ENCODE results near the gene HOXA2.
A peak's percentile ranks its signal among the peaks of the same experiment; 100 is the strongest.

The HOXA2 gene

GRCh38 chr7:27083646-27084045 is 18.8 kb downstream of the HOXA2 start:
- Histone ChIP-seq H4K8ac (ENCODE audit: low read depth, low read length) (no peak overlapping the region), H3K4me1 (ENCODE audit: control insufficient read depth, low read depth, low read length) (no peaks in the 10 kb centered on the region), H3K4me2 (ENCODE audit: low read length) (no peak overlapping the region), H4K5ac (ENCODE audit: low read length) (no peak overlapping the region), H3K9ac (ENCODE audit: low read length) (no peak overlapping the region), H3K36me3 (ENCODE audit: control insufficient read depth, insufficient read depth, low read length) (no peaks in the 10 kb centered on the region), H2AK5ac (ENCODE audit: low read length) (no peak overlapping the region), H3K4me3 (ENCODE audit: low read length) (no peak overlapping the region), H2BK15ac (replicated peaks; ENCODE audit: low read depth) (no peak overlapping the region), H3K56ac (ENCODE audit: low read length) (no peak overlapping the region), H2BK5ac (ENCODE audit: low read length) (no peak overlapping the region), H3K4ac (ENCODE audit: low read depth, low read length) (no peak overlapping the region), H3K79me1 (ENCODE audit: low read length) (no peaks in the 10 kb centered on the region), H3K23ac (ENCODE audit: low read length) (no peak overlapping the region), H2BK120ac (ENCODE audit: low read depth, low read length) (no peak overlapping the region), H3K79me2 (ENCODE audit: control insufficient read depth, insufficient read depth, low read length) (no peaks in the 10 kb centered on the region), H3K27me3 (ENCODE audit: insufficient read depth, low read length, poor library complexity) (peaks cover 14% of the 10 kb centered on the region), H3K27ac (ENCODE audit: low read depth, low read length) (no peak overlapping the region), H3K18ac (ENCODE audit: low read length) (no peak overlapping the region)
- no peak for DNase-seq
- no CpG with 5 or more reads among the region's 2 CpGs for WGBS (ENCODE audit: extremely low coverage, insufficient coverage, low lambda C conversion rate)

DNA sequence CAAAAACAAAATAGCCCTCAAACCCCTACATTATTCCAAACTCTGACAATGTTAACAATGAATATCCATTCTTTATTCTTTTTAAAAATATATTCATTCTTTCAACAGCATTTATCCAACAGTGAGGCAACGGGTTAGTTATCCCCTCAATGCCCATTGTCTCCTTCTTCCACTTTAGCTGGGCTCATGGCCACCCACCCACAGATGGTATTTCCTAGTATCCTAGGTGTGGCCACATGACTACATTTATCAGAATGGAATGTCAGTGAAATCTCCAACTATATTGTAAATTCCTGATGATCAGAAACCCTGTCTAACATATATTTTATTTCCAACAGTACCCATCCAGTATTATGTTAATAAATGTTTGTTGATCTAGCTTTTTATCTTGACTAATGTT is 20.3 kb downstream of the HOXA2 start:
- Histone ChIP-seq H3K27me3 (ENCODE audit: insufficient read depth, low read length, poor library complexity) (no peaks in the 10 kb centered on the region), H3K9ac (ENCODE audit: low read length) (no peak overlapping the region), H2AK5ac (ENCODE audit: low read length) (no peak overlapping the region), H2BK15ac (replicated peaks; ENCODE audit: low read depth) (no peak overlapping the region), H3K56ac (ENCODE audit: low read length) (no peak overlapping the region), H2BK120ac (ENCODE audit: low read depth, low read length) (no peak overlapping the region), H3K36me3 (ENCODE audit: control insufficient read depth, insufficient read depth, low read length) (no peaks in the 10 kb centered on the region), H2BK5ac (ENCODE audit: low read length) (no peak overlapping the region), H3K23ac (ENCODE audit: low read length) (no peak overlapping the region), H3K4me3 (ENCODE audit: low read length) (no peak overlapping the region), H4K8ac (ENCODE audit: low read depth, low read length) (no peak overlapping the region), H3K79me1 (ENCODE audit: low read length) (no peaks in the 10 kb centered on the region), H3K4me2 (ENCODE audit: low read length) (no peak overlapping the region), H3K79me2 (ENCODE audit: control insufficient read depth, insufficient read depth, low read length) (no peaks in the 10 kb centered on the region), H3K27ac (ENCODE audit: low read depth, low read length) (no peak overlapping the region), H3K18ac (ENCODE audit: low read length) (no peak overlapping the region), H3K4ac (ENCODE audit: low read depth, low read length) (no peak overlapping the region), H4K5ac (ENCODE audit: low read length) (no peak overlapping the region), H3K4me1 (ENCODE audit: control insufficient read depth, low read depth, low read length) (no peaks in the 10 kb centered on the region)
- no CpG with 5 or more reads among the region's 1 CpG for WGBS (ENCODE audit: extremely low coverage, insufficient coverage, low lambda C conversion rate)
- no peak for DNase-seq

DNA sequence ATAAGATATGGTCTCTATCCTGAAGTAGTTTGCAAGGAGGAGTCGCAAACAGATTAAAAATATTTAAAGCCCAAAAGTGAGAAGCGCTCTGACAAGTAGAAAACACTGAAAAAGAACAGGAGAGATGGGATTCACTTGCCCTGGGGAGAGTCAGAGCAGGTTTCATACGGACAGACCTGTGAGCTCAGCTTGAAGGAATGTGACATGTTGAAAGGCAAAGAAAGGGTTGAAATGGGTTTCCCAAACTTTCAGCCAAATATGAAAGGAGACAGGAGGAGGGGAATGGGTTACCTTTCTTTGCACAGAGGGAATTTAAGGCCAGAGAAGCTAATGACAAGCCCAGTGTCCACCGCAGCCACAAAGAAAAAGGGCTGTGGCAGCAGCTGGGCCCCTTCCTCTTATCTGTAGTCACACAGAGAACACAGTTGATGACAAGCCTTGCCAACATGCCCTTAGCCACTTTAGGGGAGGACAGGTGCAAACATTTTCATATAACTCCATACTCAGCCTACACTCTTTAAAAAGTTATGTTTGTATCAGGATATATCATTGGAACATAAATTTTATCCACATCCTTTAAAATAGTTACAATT is 21.5 kb downstream of the HOXA2 start:
- H3K27ac ChIP-seq (ENCODE audit: low read depth, low read length) = no peak overlapping the region
- H3K4ac ChIP-seq (ENCODE audit: low read depth, low read length) = no peak overlapping the region
- no CpG with 5 or more reads among the region's 4 CpGs for WGBS (ENCODE audit: extremely low coverage, insufficient coverage, low lambda C conversion rate)
- no peak overlapping the region for H3K4me3 ChIP-seq (ENCODE audit: low read length)
- no peaks in the 10 kb centered on the region for H3K27me3 ChIP-seq (ENCODE audit: insufficient read depth, low read length, poor library complexity)
- peak; percentile 87 for DNase-seq
- no peak overlapping the region for H3K23ac ChIP-seq (ENCODE audit: low read length)
- no peaks in the 10 kb centered on the region for H3K79me1 ChIP-seq (ENCODE audit: low read length)
- H3K18ac ChIP-seq (ENCODE audit: low read length) = no peak overlapping the region
- no peak overlapping the region for H2BK120ac ChIP-seq (ENCODE audit: low read depth, low read length)
- no peak overlapping the region for H3K56ac ChIP-seq (ENCODE audit: low read length)
- H3K9ac ChIP-seq (ENCODE audit: low read length) = no peak overlapping the region
- H3K36me3 ChIP-seq (ENCODE audit: control insufficient read depth, insufficient read depth, low read length) = no peaks in the 10 kb centered on the region
- H2BK5ac ChIP-seq (ENCODE audit: low read length) = no peak overlapping the region
- H3K4me2 ChIP-seq (ENCODE audit: low read length) = no peak overlapping the region
- no peak overlapping the region for H4K8ac ChIP-seq (ENCODE audit: low read depth, low read length)
- no peak overlapping the region for H4K5ac ChIP-seq (ENCODE audit: low read length)
- H2AK5ac ChIP-seq (ENCODE audit: low read length) = no peak overlapping the region
- H3K4me1 ChIP-seq (ENCODE audit: control insufficient read depth, low read depth, low read length) = no peaks in the 10 kb centered on the region
- H3K79me2 ChIP-seq (ENCODE audit: control insufficient read depth, insufficient read depth, low read length) = no peaks in the 10 kb centered on the region
- H2BK15ac ChIP-seq (replicated peaks; ENCODE audit: low read depth) = no peak overlapping the region

- H2BK5ac ChIP-seq (ENCODE audit: low read length) = no peak overlapping the region
- WGBS (ENCODE audit: extremely low coverage, insufficient coverage, low lambda C conversion rate) = no CpG with 5 or more reads among the region's 1 CpG
- H3K4me3 ChIP-seq (ENCODE audit: low read length) = no peak overlapping the region
- no peak overlapping the region for H3K56ac ChIP-seq (ENCODE audit: low read length)
- no peak overlapping the region for H2BK120ac ChIP-seq (ENCODE audit: low read depth, low read length)
- H3K27ac ChIP-seq (ENCODE audit: low read depth, low read length) = no peak overlapping the region
- no peaks in the 10 kb centered on the region for H3K79me1 ChIP-seq (ENCODE audit: low read length)
- no peak overlapping the region for H2BK15ac ChIP-seq (replicated peaks; ENCODE audit: low read depth)
- no peak overlapping the region for H2AK5ac ChIP-seq (ENCODE audit: low read length)
- no peaks in the 10 kb centered on the region for H3K4me1 ChIP-seq (ENCODE audit: control insufficient read depth, low read depth, low read length)
- no peak for DNase-seq
- no peak overlapping the region for H4K5ac ChIP-seq (ENCODE audit: low read length)
- no peaks in the 10 kb centered on the region for H3K79me2 ChIP-seq (ENCODE audit: control insufficient read depth, insufficient read depth, low read length)
- no peak overlapping the region for H3K9ac ChIP-seq (ENCODE audit: low read length)
- no peak overlapping the region for H3K4ac ChIP-seq (ENCODE audit: low read depth, low read length)
- no peaks in the 10 kb centered on the region for H3K36me3 ChIP-seq (ENCODE audit: control insufficient read depth, insufficient read depth, low read length)
- no peak overlapping the region for H3K4me2 ChIP-seq (ENCODE audit: low read length)
- no peaks in the 10 kb centered on the region for H3K27me3 ChIP-seq (ENCODE audit: insufficient read depth, low read length, poor library complexity)
- H3K18ac ChIP-seq (ENCODE audit: low read length) = no peak overlapping the region
- no peak overlapping the region for H4K8ac ChIP-seq (ENCODE audit: low read depth, low read length)
- H3K23ac ChIP-seq (ENCODE audit: low read length) = no peak overlapping the region
Measured at GRCh38 chr7:27079234-27079975, 23.1 kb downstream of the HOXA2 start.

- Histone ChIP-seq H3K27me3 (ENCODE audit: insufficient read depth, low read length, poor library complexity) (no peaks in the 10 kb centered on the region), H4K5ac (ENCODE audit: low read length) (no peak overlapping the region), H3K4me1 (ENCODE audit: control insufficient read depth, low read depth, low read length) (no peaks in the 10 kb centered on the region), H4K8ac (ENCODE audit: low read depth, low read length) (no peak overlapping the region), H3K18ac (ENCODE audit: low read length) (no peak overlapping the region), H3K23ac (ENCODE audit: low read length) (no peak overlapping the region), H3K4me3 (ENCODE audit: low read length) (no peak overlapping the region), H2BK15ac (replicated peaks; ENCODE audit: low read depth) (no peak overlapping the region), H3K4me2 (ENCODE audit: low read length) (no peak overlapping the region), H3K79me2 (ENCODE audit: control insufficient read depth, insufficient read depth, low read length) (no peaks in the 10 kb centered on the region), H3K36me3 (ENCODE audit: control insufficient read depth, insufficient read depth, low read length) (no peaks in the 10 kb centered on the region), H3K27ac (ENCODE audit: low read depth, low read length) (no peak overlapping the region), H3K56ac (ENCODE audit: low read length) (no peak overlapping the region), H3K79me1 (ENCODE audit: low read length) (no peaks in the 10 kb centered on the region), H2BK120ac (ENCODE audit: low read depth, low read length) (no peak overlapping the region), H2AK5ac (ENCODE audit: low read length) (no peak overlapping the region), H3K4ac (ENCODE audit: low read depth, low read length) (no peak overlapping the region), H3K9ac (ENCODE audit: low read length) (no peak overlapping the region), H2BK5ac (ENCODE audit: low read length) (no peak overlapping the region)
- no CpG with 5 or more reads among the region's 5 CpGs for WGBS (ENCODE audit: extremely low coverage, insufficient coverage, low lambda C conversion rate)
- no peak for DNase-seq
Measured at GRCh38 chr7:27078616-27079233, 23.8 kb downstream of the HOXA2 start.

Data from mesendoderm (in vitro differentiated cells).